Mucosa of gallbladder (tissue), 1 donor: ENCODE results near the gene KCNQ2. TPM values are rescaled to one million over a fixed set of nuclear protein-coding genes. Genes with fewer than 3 reads are reported as not detected.
"Not testable (repeated sequence)": the region's sequence is repeated elsewhere in the genome, so short reads cannot be mapped to it uniquely, and the experiment has no call there.

Experiments used
- DNase-seq: peaks from one replicate; pipeline ENCODE4 v3.0.0-alpha.2; 2020; ENCODE audit warnings: low spot score
- total RNA-seq: library from RNA; stranded (reverse); gene quantifications from one replicate; pipeline ENCODE4 v1.2.1, GENCODE V29; 2021
- donor health status: DM: no; HTN: no; CAD: no.

The KCNQ2 gene
- total RNA-seq: 0.46 TPM

- DNase-seq: no peak
Observed at GRCh38 chr20:63471981-63472831, at the start of gene KCNQ2. Gene KCNQ2 (minus strand): TSS chr20:63472655. CDS start chr20:63472463, 192 bp downstream.

DNA sequence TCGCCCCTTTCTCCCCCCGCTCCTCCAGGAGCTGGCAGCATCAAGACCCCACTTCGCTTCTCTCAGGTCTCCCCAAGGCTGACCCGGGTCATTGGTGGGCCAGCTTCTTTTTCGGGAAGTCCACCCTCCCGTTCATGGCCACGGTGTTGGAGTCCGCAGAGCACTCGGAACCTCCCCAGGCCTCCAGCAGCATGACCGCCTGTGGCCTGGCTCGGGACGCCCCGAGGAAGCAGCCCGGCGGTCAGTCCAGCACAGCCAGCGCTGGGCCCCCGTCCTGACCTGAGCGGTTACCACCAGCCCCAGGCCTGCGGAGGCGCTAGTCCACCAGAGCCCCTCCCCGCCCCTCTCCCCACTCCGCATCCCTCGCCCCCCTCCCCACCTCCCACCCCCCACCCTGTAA is 49.1 kb upstream of the KCNQ2 start:
- no peak for DNase-seq

GRCh38 chr20:63520934-63521601 is 48.6 kb upstream of the KCNQ2 start:
- DNase-seq: peak; percentile 86

GRCh38 chr20:63520504-63520933 is 48.1 kb upstream of the KCNQ2 start, which contains the start of gene PPDPF:
Gene PPDPF (plus strand): TSS chr20:63520765. CDS start chr20:63521309, 544 bp downstream.
- peak; percentile 85 for DNase-seq

GRCh38 chr20:63519668-63520503 is 47.4 kb upstream of the KCNQ2 start:
- DNase-seq: no peak

GRCh38 chr20:63518946-63519667 is 46.7 kb upstream of the KCNQ2 start:
- no peak for DNase-seq

DNA sequence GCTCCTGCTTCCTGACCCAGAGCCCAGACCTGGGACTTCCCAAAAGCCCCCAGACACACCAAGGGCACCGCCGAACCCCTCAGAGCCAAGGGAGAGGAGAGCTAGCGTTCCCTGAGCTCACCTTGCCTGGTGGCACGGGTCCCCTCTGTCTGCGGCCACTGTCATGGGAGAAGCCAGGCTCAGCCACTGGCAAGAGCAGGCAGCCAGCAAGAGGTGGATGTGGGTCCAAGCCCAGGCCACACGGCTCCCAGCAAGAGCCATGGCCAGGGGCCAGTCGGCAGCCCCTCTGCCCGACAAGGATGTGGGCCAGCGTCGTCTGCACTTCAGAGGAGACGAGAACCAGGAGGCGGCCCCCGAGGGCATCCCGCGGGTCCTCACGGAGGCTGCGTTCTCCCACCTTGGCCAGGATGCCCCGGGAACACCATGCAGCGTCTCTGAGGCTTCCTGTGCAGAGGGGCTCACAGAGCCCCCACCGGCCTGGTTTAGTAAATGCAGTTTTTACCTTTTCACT is 46.0 kb upstream of the KCNQ2 start:
- DNase-seq: no peak

DNA sequence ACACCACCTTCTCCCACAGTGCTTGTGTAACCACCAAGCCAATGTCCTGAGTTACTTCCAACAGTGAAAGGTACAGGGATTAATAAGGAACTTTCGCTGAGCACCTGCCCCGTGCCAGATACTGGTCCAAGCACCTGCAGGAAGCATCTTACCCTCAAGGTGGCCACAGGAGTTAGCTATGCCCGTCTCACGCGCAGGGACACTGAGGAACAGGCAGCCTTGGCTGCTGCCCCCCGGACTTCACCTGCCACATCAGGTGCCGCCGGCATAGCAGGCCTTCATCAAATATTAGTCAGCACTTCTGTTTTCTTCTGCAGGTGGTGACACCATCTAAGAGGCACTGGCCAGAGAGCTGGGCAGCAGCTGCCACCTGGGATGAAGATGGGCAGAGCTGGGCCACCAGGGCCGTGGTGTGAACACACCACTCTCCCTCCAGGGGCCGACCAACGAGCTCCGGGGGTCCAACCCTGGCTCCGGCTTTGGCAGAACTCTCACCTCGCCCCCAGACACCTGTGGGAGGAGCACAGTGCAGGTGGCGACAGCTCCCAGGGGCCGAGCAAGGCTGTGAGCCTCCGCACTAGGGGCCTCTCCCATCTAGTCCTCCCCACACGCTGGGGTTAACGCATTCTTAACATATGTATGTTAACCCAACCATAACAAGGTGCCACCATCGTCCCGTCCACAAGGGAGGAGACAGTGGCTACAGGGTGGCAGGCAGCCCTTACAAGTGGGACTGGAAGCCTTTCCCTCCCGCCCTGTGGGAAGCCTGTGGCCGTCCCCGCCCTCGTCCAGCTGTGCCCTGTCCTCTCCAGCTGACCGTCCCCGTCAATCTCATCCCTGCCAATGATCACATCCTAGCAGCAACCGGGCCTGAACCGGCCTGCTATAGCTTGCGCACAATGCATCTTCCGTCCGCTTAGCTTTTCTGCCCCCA is 45.2 kb upstream of the KCNQ2 start:
- DNase-seq: no peak

DNA sequence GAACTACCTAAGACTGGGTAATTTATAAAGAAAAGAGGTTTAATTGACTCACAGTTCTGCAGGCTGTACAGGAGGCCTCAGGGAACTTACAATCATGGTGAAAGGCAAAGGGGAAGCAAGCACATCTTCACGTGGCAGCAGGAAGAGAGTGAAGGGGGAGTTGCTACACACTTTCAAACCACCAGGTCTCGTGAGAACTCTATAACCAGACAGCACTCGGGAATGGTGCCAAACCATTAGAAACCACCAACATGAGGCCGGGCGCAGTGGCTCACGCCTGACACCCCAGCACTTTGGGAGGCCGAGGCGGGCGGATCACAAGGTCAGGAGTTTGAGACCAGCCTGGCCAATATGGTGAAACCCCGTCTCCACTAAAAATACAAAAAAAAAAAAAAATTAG is 42.1 kb upstream of the KCNQ2 start:
- DNase-seq: not testable (repeated sequence)

- DNase-seq: no peak
Observed at GRCh38 chr20:63513207-63513606, 40.8 kb upstream of the KCNQ2 start.

DNA sequence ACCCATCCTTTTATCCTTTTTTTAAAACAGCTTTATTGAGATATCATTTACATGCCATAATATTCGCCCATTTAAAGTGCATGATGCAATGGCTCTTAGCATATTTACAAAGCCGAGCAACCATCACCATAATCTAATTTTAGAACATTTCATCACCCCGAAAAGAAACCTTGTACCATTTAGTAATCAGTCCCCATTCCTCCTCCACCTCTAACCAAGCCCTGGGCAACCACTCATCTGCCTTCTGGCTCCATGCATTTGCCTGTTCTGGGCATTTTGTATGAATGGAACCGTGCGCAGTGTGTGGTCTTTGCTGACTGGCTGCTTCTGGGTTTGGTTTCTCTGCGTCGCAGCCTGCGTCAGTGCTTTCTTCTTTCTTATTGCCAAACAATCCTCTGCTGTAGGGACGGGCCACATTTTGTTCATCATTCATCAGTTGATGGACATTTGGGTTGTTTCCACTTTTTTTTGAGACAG is 36.7 kb upstream of the KCNQ2 start:
- no peak for DNase-seq

DNA sequence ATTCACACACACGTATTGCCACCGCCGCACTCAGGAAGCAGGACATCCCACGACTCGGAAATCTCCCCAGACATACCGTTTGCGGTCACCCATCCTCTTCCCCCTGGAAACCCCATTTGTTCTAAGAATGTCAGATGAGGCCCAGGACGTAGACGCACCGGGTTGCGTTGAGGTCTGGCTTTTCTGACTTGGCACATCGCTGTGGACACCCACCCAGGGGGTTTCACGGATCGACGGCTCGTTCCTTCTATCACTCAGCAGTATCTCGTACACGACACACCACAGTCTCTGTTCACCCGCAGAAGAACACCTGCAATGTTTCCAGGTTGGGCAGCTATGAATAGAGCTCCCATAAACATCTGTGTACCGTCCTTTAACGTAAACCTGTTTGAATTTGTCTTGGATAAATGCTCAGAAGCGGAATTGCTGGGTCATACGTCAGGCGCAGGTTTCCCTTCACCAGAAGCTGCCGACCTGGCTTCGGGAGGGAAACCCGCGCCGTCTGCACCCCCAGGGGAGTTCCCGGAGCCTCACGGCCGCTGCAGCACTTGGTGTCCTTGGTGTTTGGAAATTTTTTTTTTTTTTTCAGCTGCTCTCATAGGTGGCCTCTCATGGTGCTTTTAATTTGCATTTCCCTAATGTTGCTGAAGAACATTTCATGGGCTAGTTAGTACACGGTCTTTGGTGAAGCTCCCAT is 35.8 kb upstream of the KCNQ2 start:
- DNase-seq: no peak

DNA sequence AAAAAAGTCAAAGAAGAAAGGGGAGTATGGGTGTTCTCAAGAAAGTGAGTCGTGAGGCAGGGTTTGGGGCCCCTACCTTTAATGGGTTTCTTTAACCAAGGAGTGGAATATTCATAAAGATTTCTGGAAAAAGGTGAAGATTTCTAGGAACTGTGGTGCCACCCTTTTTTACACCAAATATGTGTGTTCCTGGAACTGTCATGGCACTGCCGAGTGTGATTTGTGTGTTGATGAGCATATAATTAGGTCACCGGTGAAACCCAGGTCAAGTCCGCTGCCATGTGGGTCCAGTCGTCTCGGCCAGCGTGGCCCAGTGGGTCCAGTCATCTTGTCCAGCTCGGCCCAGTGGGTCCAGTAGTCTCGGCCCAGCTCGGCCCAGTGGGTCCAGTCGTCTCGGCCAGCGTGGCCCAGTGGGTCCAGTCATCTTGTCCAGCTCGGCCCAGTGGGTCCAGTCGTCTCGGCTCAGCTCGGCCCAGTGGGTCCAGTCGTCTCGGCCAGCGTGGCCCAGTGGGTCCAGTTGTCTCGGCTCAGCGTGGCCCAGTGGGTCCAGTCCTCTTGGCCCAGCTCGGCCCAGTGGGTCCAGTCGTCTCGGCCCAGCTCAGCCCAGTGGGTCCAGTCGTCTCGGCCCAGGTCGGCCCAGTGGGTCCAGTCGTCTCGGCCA is 34.8 kb upstream of the KCNQ2 start:
- no peak for DNase-seq

DNA sequence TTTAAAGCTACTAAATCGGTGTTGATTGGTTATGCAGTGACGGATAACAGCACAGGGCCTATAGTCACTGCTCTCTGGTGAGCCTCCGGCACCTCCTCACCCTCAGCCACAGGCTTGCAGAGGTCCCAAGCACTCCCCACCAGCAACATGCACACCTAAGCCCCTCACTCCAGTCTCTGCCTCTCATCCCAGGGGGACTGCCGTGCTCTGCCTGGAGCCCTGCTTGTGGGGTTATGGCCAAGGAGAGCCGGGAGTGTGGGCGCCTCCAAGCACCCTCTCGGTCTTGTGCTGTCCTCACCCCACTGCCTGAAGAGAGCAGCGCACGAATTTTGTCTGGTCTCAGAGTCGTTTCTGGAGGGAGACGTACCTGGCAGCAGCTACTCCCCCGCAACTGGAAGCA is 33.3 kb upstream of the KCNQ2 start:
- no peak for DNase-seq

GRCh38 chr20:63505281-63505680 is 32.8 kb upstream of the KCNQ2 start:
- DNase-seq: no peak

DNA sequence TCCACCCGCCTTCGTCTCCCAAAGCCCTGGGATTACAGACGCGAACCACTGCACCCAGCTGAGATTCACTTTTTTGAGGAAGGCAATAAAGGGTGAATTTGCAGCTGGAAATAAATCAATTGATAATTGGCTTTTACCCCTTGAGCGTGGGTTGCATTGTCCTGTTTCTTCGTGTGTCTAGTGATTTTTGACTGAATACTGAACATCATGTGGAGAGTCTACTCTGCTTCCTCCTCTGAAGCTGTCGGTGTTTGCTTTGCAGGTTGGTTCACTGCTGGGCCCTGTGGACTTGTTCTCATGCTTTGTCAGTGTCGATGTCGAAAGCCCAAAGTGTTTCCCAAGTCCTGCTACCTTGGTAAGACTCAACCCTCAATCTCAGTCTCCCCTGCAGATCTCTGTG is 32.2 kb upstream of the KCNQ2 start:
- no peak for DNase-seq

DNA sequence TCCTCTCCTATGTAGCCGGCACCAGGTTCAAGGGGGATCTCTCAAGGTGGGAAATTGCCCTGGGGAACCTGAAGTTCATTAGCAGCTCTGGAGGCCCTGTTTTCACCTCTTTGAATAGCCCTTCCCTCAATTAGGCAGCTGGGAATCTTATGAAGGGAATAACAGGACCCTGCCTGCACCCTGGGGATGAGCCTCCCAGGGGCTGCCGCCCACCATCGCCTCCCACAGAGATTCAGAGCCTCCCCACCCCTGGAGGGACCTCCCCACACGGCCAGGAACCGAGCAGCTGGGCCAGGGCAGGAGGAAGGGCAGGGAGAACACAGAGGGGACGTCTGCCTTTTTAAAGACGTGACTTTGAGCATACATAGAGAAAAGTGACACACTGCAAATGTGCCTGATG is 31.1 kb upstream of the KCNQ2 start:
- no peak for DNase-seq

DNA sequence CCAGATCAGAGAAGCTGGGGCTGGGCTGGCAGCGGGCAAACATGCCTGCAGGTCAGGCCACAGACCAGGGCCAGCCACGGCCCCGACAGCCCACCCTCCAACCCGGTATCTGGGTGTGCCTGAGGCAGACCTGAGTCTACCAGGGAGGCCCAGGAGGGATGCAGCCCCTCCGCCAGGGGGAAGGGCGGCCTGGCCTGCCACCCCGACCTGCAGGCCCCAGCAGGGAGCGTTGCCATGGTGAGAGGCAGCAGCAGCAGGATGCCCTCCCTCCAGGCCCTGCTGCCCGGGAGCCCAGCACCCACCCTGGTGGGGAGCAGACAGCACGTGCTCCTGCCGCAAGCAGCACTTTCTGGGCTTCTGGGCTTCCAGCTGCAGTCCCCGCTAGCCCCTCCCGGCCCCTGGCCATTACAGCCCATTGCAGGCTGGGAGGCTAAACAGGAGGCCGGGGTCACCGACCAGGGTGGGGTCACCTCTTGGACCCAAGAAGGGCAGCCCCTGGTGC is 30.3 kb upstream of the KCNQ2 start:
- DNase-seq: no peak
